SK-N-SH treated with all-trans-retinoic acid at 6 μM for 48 hours (cell line): ENCODE results near the gene PAK2.
A peak's percentile ranks its signal among the peaks of the same experiment; 100 is the strongest.

Experiments
- ATAC-seq: fragments of 200-7000 bp; cut with Tn5 transposase; 3 replicates; pipeline ENCODE4 v1.9.1; 2020; ENCODE audit warnings: mild to moderate bottlenecking, moderate library complexity
- ARNTL ChIP-seq: fragments of 450-650 bp; formaldehyde crosslinking; IDR thresholded peaks from 2 replicates; pipeline ENCODE4 v1.5.0; 2020; ENCODE audit warnings: low read depth, mild to moderate bottlenecking, moderate library complexity, borderline replicate concordance
- BACH2 ChIP-seq: fragments of 250-450 bp; sonication (Bioruptor Pico); IDR thresholded peaks from 2 replicates; pipeline ENCODE4 v1.9.0; 2021; ENCODE audit warnings: mild to moderate bottlenecking, borderline replicate concordance
- CREB5 ChIP-seq: fragments of 250-450 bp; sonication (Bioruptor Pico); IDR thresholded peaks from 2 replicates; pipeline ENCODE4 v1.5.1; 2020; ENCODE audit warnings: low read depth, mild to moderate bottlenecking, moderate library complexity
- ESRRG ChIP-seq: fragments of 250-450 bp; sonication (Bioruptor Pico); IDR thresholded peaks from 2 replicates; pipeline ENCODE4 v1.6.1; 2021; ENCODE audit warnings: mild to moderate bottlenecking
- ISL1 ChIP-seq: fragments of 250-450 bp; sonication (Bioruptor Pico); IDR thresholded peaks from 2 replicates; pipeline ENCODE4 v2.1.2; 2022; ENCODE audit warnings: mild to moderate bottlenecking, moderate library complexity
- POU6F1 ChIP-seq: fragments of 250-450 bp; sonication (Bioruptor Pico); IDR thresholded peaks from 2 replicates; pipeline ENCODE4 v1.8.0; 2021; ENCODE audit warnings: low read depth, mild to moderate bottlenecking, moderate library complexity, borderline replicate concordance
- PPARA ChIP-seq: fragments of 250-450 bp; sonication (Bioruptor Pico); IDR thresholded peaks from 2 replicates; pipeline ENCODE4 v1.5.0; 2020; ENCODE audit warnings: mild to moderate bottlenecking, borderline replicate concordance
- RARB ChIP-seq: fragments of 250-450 bp; sonication (Bioruptor Pico); IDR thresholded peaks from 2 replicates; pipeline ENCODE4 v1.8.0; 2021; ENCODE audit warnings: mild to moderate bottlenecking, moderate library complexity
- SNAI2 ChIP-seq: fragments of 250-450 bp; sonication (Bioruptor Pico); IDR thresholded peaks from 2 replicates; pipeline ENCODE4 v1.5.0; 2020; ENCODE audit warnings: mild to moderate bottlenecking, moderate library complexity
- TCF4 ChIP-seq: fragments of 250-450 bp; sonication (Bioruptor Pico); IDR thresholded peaks from 2 replicates; pipeline ENCODE4 v1.8.0; 2021; ENCODE audit warnings: mild to moderate bottlenecking, moderate library complexity, borderline replicate concordance
- TOX ChIP-seq: fragments of 250-450 bp; sonication (Bioruptor Pico); IDR thresholded peaks from 2 replicates; pipeline ENCODE4 v1.8.0; 2021; ENCODE audit warnings: mild to moderate bottlenecking, moderate library complexity, borderline replicate concordance
- TSHZ2 ChIP-seq: fragments of 250-450 bp; sonication (Bioruptor Pico); IDR thresholded peaks from 2 replicates; pipeline ENCODE4 v1.5.0; 2020; ENCODE audit warnings: mild to moderate bottlenecking, moderate library complexity
- ZC3H10 ChIP-seq: fragments of 250-450 bp; sonication (Bioruptor Pico); IDR thresholded peaks from 2 replicates; pipeline ENCODE4 v1.5.1; 2021; ENCODE audit warnings: mild to moderate bottlenecking, moderate library complexity
- ZFP3 ChIP-seq: fragments of 250-450 bp; sonication (Bioruptor Pico); IDR thresholded peaks from 2 replicates; pipeline ENCODE4 v1.5.0; 2020; ENCODE audit warnings: mild to moderate bottlenecking, moderate library complexity
- ZFP30 ChIP-seq: fragments of 450-650 bp; formaldehyde crosslinking; IDR thresholded peaks from 2 replicates; pipeline ENCODE4 v1.5.0; 2022; ENCODE audit warnings: mild to moderate bottlenecking, moderate library complexity
- ZNF8 ChIP-seq: fragments of 450-650 bp; formaldehyde crosslinking; IDR thresholded peaks from 2 replicates; pipeline ENCODE4 v1.5.0; 2020; ENCODE audit warnings: mild to moderate bottlenecking, moderate library complexity

PAK2 gene

GRCh38 chr3:196774191-196774820 lies 34.6 kb downstream of the PAK2 start (continued):
- no peak for TF ChIP-seq POU6F1

GRCh38 chr3:196774848-196775422 lies 35.3 kb downstream of the PAK2 start:
- peak; percentile 35 for ATAC-seq

GRCh38 chr3:196775938-196776337 lies 36.3 kb downstream of the PAK2 start:
- ATAC-seq, result no peak
- no peak for TF ChIP-seq TOX (CRISPR knock-in tag)
- no peak for TF ChIP-seq CREB5 (CRISPR knock-in tag)
- TF ChIP-seq PPARA (CRISPR knock-in tag), result no peak
- no peak for TF ChIP-seq ZFP30 (CRISPR knock-in tag)
- TF ChIP-seq ARNTL, result no peak
- no peak for TF ChIP-seq BACH2 (CRISPR knock-in tag)
- TF ChIP-seq TSHZ2 (CRISPR knock-in tag), result no peak
- TF ChIP-seq RARB (CRISPR knock-in tag), result no peak
- TF ChIP-seq ESRRG (CRISPR knock-in tag), result no peak
- no peak for TF ChIP-seq ISL1 (CRISPR knock-in tag)
- no peak for TF ChIP-seq POU6F1

More at GRCh38 chr3:196774848-196775422, 35.3 kb downstream of the PAK2 start:
- TF ChIP-seq POU6F1 (no peak), TCF4 (CRISPR knock-in tag) (no peak), PPARA (CRISPR knock-in tag) (no peak), BACH2 (CRISPR knock-in tag) (no peak), ZC3H10 (CRISPR knock-in tag) (0 out of 2 replicates have a peak, but pooled peaks have one; percentile 56), TOX (CRISPR knock-in tag) (no peak), ZNF8 (CRISPR knock-in tag) (no peak), ZFP3 (CRISPR knock-in tag) (no peak), ISL1 (CRISPR knock-in tag) (peak; percentile 60), CREB5 (CRISPR knock-in tag) (no peak), SNAI2 (CRISPR knock-in tag) (no peak), TSHZ2 (CRISPR knock-in tag) (no peak), ZFP30 (CRISPR knock-in tag) (no peak)
- TF ChIP-seq, all 23 proteins: peak for 2
